GM12878 (cell line): Measurements from ENCODE around the gene INO80. TPM values are rescaled to one million over a fixed set of nuclear protein-coding genes. Genes with fewer than 3 reads are reported as not detected.

Experiments used
- ATF3 ChIP-seq: IDR thresholded peaks from 2 replicates; pipeline ENCODE4 v1.6.1; 2011; ENCODE audit warnings: low read depth, mild to moderate bottlenecking, low read length, moderate library complexity, borderline replicate concordance; ENCODE audit errors: extremely low read depth
- E2F4 ChIP-seq: IDR thresholded peaks from 2 replicates; pipeline ENCODE4 v1.6.1; 2012; ENCODE audit warnings: low read depth, low read length, improper control_type of control experiment
- E4F1 ChIP-seq: fragments of 450-650 bp; IDR thresholded peaks from 2 replicates; pipeline ENCODE4 v1.6.1; 2018; ENCODE audit warnings: borderline replicate concordance, mild to moderate bottlenecking; ENCODE audit not compliant: partially characterized antibody
- EGR1 ChIP-seq, 2 experiments: IDR thresholded peaks; 1 replicate in 1 of 2; 2 replicates in 1 of 2; pipeline ENCODE4 v1.6.1; 2011 to 2012; ENCODE audit warnings: low read depth in 2 of 2, low read length in 2 of 2, borderline replicate concordance in 1 of 2, mild to moderate bottlenecking in 1 of 2, moderate library complexity in 1 of 2
- FOS ChIP-seq: IDR thresholded peaks from 3 replicates; pipeline ENCODE4 v1.6.1; 2011; ENCODE audit warnings: borderline replicate concordance; ENCODE audit not compliant: insufficient read length; ENCODE audit errors: extremely low read depth
- FOXK2 ChIP-seq: fragments of 450-650 bp; IDR thresholded peaks from 2 replicates; pipeline ENCODE4 v1.6.1; 2017; ENCODE audit warnings: mild to moderate bottlenecking, moderate library complexity
- IKZF1 ChIP-seq: fragments of 450-650 bp; conservative IDR thresholded peaks from 2 replicates; pipeline ENCODE4 v1.6.1; 2017; ENCODE audit warnings: antibody characterized with exemption, mild to moderate bottlenecking
- KAT2A ChIP-seq: conservative IDR thresholded peaks from 2 replicates; pipeline ENCODE4 v1.6.1; 2011; ENCODE audit warnings: low read depth, low read length; ENCODE audit not compliant: control insufficient read depth
- NR2C2 ChIP-seq: IDR thresholded peaks from 2 replicates; pipeline ENCODE4 v1.6.1; 2011; ENCODE audit warnings: borderline replicate concordance, low read depth; ENCODE audit not compliant: control insufficient read depth, insufficient read length
- RELB ChIP-seq: fragments of 450-650 bp; IDR thresholded peaks from 2 replicates; pipeline ENCODE4 v1.6.1; 2017; ENCODE audit warnings: low read depth, mild to moderate bottlenecking, moderate library complexity
- SMAD5 ChIP-seq: IDR thresholded peaks from 2 replicates; pipeline ENCODE4 v1.6.1; 2016; ENCODE audit warnings: antibody characterized with exemption, low read depth
- SP1 ChIP-seq: IDR thresholded peaks from one replicate; pipeline ENCODE4 v1.6.1; 2011; ENCODE audit warnings: low read depth, low read length
- TCF12 ChIP-seq: IDR thresholded peaks from 2 replicates; pipeline ENCODE4 v1.6.1; 2011; ENCODE audit warnings: low read depth, mild to moderate bottlenecking, low read length
- USF1 ChIP-seq: IDR thresholded peaks from 2 replicates; pipeline ENCODE4 v1.6.1; 2011; ENCODE audit warnings: borderline replicate concordance, low read depth, mild to moderate bottlenecking, moderate library complexity, mixed read lengths, low read length; ENCODE audit not compliant: insufficient read depth; ENCODE audit errors: extremely low read length
- ZBTB11 ChIP-seq: fragments of 450-650 bp; formaldehyde crosslinking; IDR thresholded peaks from 2 replicates; pipeline ENCODE4 v1.5.0; 2022; ENCODE audit warnings: mild to moderate bottlenecking, missing genetic modification characterization
- ZNF217 ChIP-seq: fragments of 450-650 bp; IDR thresholded peaks from 2 replicates; pipeline ENCODE4 v1.6.1; 2017; ENCODE audit warnings: antibody characterized with exemption, mild to moderate bottlenecking
- ZNF274 ChIP-seq: IDR thresholded peaks from one replicate; pipeline ENCODE4 v1.8.0; 2011; ENCODE audit not compliant: insufficient read length, insufficient read depth
- polyA plus RNA-seq, 11 experiments: library from polyadenylated mRNA; depleted of rRNA in 4 of 11; unstranded in 6 of 11; stranded (reverse) in 5 of 11; fragments of >200 nt; fragmentation: Nextera tagmentation in 4 of 11; fragmentation: Illumina TruSeq in 1 of 11; extraction: Ambion mirVana in 4 of 11; extraction: Trizol in 1 of 11; gene quantifications; 1 replicate in 1 of 11; 2 replicates in 10 of 11; pipeline versions ENCODE4 v1.2.1 to v1.2.3, GENCODE V29; 2011 to 2016; ENCODE audit warnings: inconsistent platforms in 2 of 11, missing spikeins in 2 of 11, low read depth in 1 of 11
- total RNA-seq, 4 experiments: library from RNA; depleted of rRNA in 3 of 4; stranded (reverse); fragments of >200 nt in 3 of 4; fragmentation: Illumina TruSeq in 1 of 4; extraction: Trizol in 1 of 4; gene quantifications; 2 replicates each; pipeline versions ENCODE4 v1.2.1 to v1.2.3, GENCODE V29; 2013 to 2021

The INO80 gene
- total and polyA plus RNA-seq, 10 of the 15 experiments (the other 5 are each of a cell fraction or from before 2014, with no cell fraction given) = 4.5 to 25.0 (median 14.2) TPM

GRCh38 chr15:41116116-41116961 is at the start of gene INO80 (continued):
- TF ChIP-seq FOXK2 = peak; percentile 77
- TF ChIP-seq ZNF217 = 0 out of 2 replicates have a peak, but pooled peaks have one; percentile 20
- TF ChIP-seq NR2C2 = peak; percentile 98
- peak in 1 of 2 experiments; percentile 19; a peak in 1 of 3 replicates for TF ChIP-seq EGR1 (IDR thresholded peaks at IDR 0.05; ENCODE audit: borderline replicate concordance in 1 of 2, low read depth in 2 of 2, low read length in 2 of 2)
- TF ChIP-seq ZNF274 = no peak
- peak; percentile 59; the same call in 1 of the 2 replicates for TF ChIP-seq TCF12
- no peak for TF ChIP-seq FOS
- peak; percentile 62 for TF ChIP-seq SP1
- TF ChIP-seq ATF3 = no peak
- TF ChIP-seq ZBTB11 (CRISPR knock-in tag) = no peak
- peak; percentile 96 for TF ChIP-seq IKZF1
- no peak for TF ChIP-seq KAT2A
- TF ChIP-seq USF1 = no peak
- peak; percentile 100 for TF ChIP-seq RELB
- peak; percentile 75; the same call in 1 of the 2 replicates for TF ChIP-seq SMAD5
- TF ChIP-seq E4F1 = peak; percentile 90
- no peak for TF ChIP-seq E2F4
